HG02973 (cell line): ENCODE measurements around the gene FARP2.
"Not testable (repeated sequence)": the region's sequence is repeated elsewhere in the genome, so short reads cannot be mapped to it uniquely, and the experiment has no call there.

Experiments
- ATAC-seq: cut with Tn5 transposase; IDR thresholded peaks from one replicate; pipeline ENCODE4 v1.9.1; 2021; ENCODE audit warnings: moderate library complexity; ENCODE audit not compliant: unreplicated experiment

FARP2 gene

DNA sequence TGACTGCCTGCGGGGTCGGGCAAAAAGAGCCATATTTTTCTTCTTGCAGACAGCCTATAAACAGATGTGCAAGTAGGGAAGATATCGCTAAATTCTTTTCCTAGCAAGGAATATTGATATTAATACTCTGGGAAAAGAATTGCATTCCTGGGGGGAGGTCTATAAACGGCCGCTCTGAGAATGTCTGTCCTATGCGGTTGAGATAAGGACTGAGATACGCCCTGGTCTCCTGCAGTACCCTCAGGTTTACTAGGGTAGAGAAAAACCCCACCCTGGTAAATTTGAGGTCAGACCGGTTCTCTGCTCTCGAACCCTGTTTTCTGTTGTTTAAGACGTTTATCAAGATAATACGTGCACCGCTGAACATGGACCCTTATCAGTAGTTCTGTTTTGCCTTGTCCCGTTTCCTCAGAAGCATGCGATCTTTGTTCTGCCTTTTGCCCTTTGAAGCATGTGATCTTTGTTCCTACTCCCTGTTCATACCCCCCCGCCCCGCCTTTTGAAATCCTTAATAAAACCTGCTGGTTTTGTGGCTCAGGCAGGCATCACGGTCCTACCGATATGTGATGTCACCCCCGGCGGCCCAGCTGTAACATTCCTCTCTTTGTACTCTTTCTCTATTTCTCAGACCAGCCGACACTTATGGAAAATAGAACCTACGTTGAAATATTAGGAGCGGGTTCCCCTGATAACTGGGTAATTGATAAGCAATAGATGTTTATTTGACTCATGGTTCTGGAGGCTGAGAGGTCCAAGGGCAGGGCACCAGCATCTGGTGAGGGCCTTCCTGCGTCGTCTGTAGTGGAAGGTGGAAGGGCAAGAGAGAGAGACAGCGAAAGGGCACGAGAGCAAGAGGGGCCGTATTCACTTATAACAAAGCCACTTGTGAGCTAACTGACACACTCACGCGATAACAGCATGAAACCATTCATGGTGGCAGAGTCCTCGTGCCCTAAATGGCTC, 170.0 kb downstream of the FARP2 start:
- not testable (repeated sequence) for ATAC-seq

DNA sequence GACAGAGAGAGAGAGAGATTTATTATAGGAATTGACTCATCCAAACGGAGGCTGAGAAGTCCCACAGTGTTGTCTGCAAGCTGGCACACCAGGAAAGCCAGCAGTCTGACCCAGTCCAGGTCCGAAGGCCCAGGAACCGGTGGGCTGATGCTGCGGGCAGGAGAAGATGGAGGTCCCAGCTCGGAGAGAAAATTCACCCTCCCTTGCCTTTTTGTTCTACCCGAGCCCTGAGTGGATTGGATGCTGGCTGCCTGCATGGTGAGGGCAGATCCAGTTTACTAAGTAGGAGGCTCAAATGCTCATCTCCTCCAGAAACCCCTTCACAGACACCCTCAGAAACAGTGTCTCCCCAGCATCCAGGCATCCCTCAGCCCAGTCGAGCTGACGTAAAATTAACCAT, 174.5 kb downstream of the FARP2 start:
- ATAC-seq, result no peak

GRCh38 chr2:241531161-241531722, 175.2 kb downstream of the FARP2 start:
- ATAC-seq, result no peak

DNA sequence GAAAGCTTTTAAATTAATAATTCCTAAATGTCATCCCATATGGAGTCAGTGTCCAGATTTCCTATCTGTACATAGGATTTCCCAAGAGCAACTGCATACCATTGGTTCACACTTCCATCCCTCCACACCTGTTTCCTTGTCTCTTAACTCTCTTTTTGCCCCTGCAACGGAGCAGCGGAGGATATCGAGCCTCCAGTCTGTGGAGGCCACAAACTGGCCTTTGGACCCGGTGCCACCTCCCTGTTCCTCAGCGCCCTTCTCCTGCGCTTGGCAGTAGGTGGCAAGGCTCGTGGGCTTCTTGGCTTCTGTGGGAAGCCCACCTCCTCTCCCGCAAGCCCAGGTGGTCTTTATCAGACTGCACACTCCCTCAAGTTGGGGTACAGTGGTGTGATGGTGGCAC, 176.1 kb downstream of the FARP2 start:
- ATAC-seq, result no peak

- no peak for ATAC-seq
These were observed 176.9 kb downstream of the FARP2 start for GRCh38 chr2:241532733-241533601.

DNA sequence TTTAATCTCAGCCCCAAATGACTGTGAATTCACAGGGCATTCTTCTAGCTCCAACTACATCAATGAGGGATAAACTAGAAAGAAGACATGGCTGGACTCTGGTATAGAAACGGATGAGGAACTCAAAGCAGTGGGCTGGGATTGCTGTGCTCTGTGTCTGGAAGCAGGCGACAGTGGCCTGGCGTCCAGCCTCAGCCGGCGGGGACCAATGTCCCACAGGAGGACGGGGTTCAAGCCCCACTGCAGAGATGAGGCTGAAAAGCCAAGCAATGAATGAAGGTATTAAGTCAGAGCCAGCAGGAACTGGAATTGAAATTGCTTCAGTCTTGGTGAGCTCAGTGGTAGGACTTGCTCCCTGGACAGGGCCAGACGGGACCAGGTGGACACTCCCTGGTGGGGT, 178.2 kb downstream of the FARP2 start:
- ATAC-seq, result no peak

DNA sequence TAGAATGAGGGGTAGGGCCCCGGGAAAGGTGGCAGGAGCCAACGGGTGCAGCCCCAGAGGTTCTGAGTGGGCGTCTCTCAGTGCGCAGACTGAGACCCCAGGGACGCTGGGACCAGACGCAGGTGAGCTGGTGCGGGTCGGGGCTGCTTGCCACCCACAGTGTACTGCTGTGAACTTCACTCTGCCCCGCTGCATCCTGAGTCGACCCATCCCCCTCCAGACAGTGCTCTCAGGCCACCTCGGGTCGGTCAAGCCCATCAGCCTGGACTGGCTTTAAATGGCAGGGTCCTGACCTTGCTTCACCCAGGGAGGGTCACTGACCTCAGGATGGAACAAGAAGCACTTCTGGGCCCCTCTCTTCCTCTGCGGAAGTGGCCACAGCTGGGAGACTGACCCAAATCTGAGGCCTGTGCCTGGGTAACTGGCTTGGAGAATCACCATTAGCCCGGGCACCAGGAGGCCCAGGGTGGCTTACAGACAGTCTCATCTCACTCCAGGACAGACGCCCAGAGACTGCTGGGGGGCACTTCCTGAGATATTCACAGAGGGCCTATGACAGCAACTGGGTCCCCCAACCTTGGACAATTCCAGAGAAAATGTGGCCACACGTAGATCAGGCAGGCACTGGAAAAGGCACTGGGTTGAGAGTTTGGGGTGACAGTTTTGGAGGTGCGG, 178.8 kb downstream of the FARP2 start:
- no peak for ATAC-seq

DNA sequence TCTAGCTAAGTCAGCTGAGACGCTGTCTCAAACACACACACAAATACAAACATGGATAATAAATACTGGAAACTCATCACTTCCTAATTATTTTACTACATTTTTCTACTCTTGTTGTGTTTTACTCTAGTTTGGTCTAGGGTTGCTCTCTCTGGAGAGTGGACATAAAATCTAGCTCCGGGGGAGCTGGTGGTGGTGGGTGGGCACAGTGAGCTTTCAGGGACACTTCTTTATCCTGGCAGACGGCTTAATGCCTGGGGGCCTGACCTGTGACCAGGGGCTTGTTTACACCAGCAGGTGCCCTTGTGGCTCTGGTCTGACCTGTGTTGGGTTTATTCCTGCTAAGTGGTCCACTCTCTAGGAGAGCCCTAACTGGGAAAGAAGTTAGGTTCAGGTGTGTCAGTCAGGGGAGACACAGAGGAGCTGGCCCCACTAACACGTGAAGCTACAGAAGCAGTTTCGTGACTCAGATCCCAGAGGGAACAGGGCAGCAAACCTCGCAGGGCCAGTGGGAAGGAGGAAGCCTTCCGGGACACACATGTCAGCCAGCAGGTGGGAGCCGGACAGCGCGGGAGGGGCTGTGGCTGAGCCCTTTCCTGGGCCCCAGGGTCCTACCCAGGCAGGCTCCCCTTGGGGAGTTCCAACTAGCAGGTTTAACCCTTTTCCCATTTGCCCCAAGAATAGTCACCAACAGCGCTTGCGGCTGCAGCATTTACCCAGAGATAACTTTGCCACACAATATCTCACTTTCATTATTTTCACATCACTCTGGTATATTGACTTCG, 180.0 kb downstream of the FARP2 start:
- no peak for ATAC-seq

DNA sequence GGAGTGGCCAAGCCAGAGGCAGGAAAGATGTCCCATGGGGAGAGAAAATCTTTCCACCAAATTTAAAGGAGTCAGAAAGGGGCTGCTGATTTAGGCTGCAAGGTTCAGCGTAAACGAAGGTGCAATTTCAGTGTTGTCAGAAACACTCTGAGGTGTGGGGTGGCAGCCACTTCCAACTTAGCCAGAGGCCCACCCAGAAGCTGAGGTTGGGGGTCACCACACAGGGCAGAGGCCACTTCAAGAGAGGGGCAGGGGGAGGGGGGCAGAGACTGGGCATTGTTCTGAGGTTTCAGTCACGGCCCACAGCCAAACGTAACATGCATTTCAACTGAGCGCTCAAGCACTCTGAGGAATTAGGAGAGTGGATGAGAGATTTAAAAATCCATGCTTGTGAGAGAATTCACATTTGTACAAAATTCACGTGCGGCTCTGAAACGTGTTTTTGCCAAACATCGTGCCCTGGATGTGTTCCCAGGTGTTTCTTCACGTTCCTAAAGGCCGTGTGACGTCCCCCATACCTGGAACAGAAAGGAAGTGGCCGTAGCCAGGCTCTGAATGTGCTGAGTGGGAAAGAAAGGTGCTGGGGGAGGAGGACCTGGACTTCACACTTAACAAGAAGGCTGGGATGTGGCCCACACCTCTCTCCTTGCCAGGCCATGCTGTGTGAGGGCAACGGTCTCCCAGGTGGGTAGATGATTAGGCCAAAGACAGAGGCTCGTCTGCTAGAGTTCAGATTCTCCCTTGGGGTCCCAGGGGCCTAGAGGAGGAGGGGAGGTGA, 182.9 kb downstream of the FARP2 start:
- ATAC-seq, result no peak

DNA sequence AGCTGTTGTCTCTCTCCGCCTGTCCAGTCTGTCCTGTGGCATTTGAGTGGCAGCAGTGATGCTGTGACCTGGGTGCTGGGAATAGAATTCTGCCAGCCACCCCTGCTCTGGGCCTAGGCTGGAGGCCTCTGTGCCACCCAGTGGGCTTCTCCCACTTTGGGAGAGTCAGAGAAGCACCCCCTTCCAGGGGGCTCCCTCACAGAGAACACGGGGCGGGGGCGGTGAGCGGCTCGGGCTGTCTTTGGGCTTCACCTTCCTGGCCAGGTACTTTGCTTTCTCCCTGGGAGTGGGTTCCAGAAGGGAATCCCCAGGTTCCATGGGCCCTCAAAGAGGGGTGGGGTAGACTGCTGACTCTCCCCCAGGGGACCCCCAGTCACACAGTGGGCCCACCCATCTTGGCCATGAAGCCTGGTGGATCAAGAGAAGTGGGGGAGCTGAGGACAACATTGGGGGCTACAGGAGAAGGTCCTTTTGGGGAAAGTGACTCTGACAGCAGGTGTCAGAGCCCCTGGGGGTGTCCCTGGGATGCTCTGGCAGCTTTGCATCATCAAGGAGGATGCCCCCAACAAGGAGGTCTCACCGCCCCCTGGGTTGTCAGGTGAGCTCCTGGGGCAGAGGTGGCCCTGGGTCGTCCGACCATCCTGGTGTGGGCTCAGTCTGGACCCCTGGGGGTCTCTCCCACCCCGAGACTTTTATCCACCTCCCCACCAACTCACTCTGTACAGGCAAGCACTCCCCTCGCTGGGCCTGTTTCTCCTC, 183.7 kb downstream of the FARP2 start:
- ATAC-seq, result no peak

- no peak for ATAC-seq
These were observed 184.3 kb downstream of the FARP2 start for GRCh38 chr2:241540401-241540770.

DNA sequence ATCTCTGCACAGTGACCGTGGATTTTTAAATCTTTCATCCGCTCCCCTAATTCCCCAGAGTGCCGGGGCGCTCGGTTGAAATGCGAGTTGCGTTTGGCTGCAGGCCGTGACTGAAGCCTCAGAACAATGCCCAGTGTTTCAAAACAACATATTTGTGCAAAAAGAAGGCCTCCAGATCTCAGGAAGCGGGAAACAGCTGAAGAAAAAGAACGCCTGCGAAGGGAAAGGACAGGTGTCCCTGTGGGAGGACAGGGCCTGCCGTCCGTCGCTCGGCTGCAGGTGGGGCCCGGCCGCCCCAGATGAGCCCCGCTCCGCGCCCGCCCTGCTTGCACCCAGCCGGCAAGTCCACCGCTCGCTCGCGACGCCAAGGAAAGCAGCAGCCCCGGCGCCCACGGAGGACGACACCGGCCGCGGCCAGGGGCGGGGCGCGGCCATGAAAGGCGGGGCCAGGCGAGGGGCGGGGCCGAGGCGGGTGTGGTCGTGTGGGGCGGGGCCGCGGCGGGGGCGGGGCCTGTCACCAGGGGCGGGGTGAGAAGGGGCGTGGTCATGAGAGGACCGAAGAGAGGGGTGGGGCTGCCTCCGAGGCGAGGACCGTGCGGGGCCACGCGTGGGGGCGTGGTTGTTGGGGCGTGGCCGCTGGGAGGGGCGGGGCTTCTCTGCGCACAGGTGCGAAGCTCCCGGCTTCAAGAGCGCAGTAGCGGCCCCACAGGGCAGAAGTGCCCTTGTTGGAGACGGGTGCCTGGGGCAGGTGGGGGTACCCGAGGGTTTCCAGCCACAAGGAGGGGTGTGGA, 184.9 kb downstream of the FARP2 start:
- ATAC-seq, result no peak

- ATAC-seq, result no peak
These were observed 185.6 kb downstream of the FARP2 start for GRCh38 chr2:241541564-241542277.

GRCh38 chr2:241542278-241542605, 186.2 kb downstream of the FARP2 start:
- ATAC-seq, result no peak
